Prostate gland (tissue), 2 donors: ENCODE measurements around the gene PABPN1.

ENCODE experiments used
- CTCF ChIP-seq, 4 experiments: fragments of 200-600 bp in 2 of 4; fragments of 450-650 bp in 2 of 4; sonication (generic) in 2 of 4; IDR thresholded peaks; 1 replicate in 3 of 4; 2 replicates in 1 of 4; pipeline ENCODE4 v1.5.1; 2016 to 2019; ENCODE audit warnings: antibody characterized with exemption in 4 of 4, mild to moderate bottlenecking in 2 of 4, moderate library complexity in 2 of 4
- POLR2A ChIP-seq: fragments of 450-650 bp; IDR thresholded peaks from one replicate; pipeline ENCODE4 v1.6.1; 2016; ENCODE audit warnings: antibody characterized with exemption, mild to moderate bottlenecking

- no peak for TF ChIP-seq CTCF (IDR thresholded peaks at IDR 0.05)
- TF ChIP-seq POLR2A = no peak
Measured at GRCh38 chr14:23358553-23359166, 37.4 kb downstream of the PABPN1 start.
